Measurements from ENCODE around the gene TRIM68.

The TRIM68 gene

GRCh38 chr11:4626207-4627099 lies 18.4 kb upstream of the TRIM68 start:
- Mint-ChIP-seq H3K4me1 (ENCODE audit: low read depth) (no peaks in the 10 kb centered on the region), H3K27ac (no peak overlapping the region), H3K27me3 (ENCODE audit: low read depth) (peaks cover 25% of the 10 kb centered on the region), H3K36me3 (ENCODE audit: low read depth) (no peaks in the 10 kb centered on the region), H3K4me3 (no peak overlapping the region), H3K9me3 (peaks cover 6% of the 10 kb centered on the region)
- DNase-seq (ENCODE audit: low spot score): peak; percentile 44

- H3K4me1 Mint-ChIP-seq (ENCODE audit: low read depth): no peaks in the 10 kb centered on the region
- no peaks in the 10 kb centered on the region for H3K36me3 Mint-ChIP-seq (ENCODE audit: low read depth)
- H3K4me3 Mint-ChIP-seq: no peak overlapping the region
- peaks cover 8% of the 10 kb centered on the region for H3K27me3 Mint-ChIP-seq (ENCODE audit: low read depth)
- no peaks in the 10 kb centered on the region for H3K9me3 Mint-ChIP-seq
- DNase-seq (ENCODE audit: low spot score): no peak
- H3K27ac Mint-ChIP-seq: no peak overlapping the region
Measured at GRCh38 chr11:4619514-4619913, 11.5 kb upstream of the TRIM68 start.

GRCh38 chr11:4615856-4616444 lies 7.9 kb upstream of the TRIM68 start:
- H3K9me3 Mint-ChIP-seq: no peaks in the 10 kb centered on the region

GRCh38 chr11:4611986-4612385 lies 4.0 kb upstream of the TRIM68 start:
- no peak for DNase-seq (ENCODE audit: low spot score)
- peaks cover 5% of the 10 kb centered on the region for H3K27me3 Mint-ChIP-seq (ENCODE audit: low read depth)
- H3K27ac Mint-ChIP-seq: no peak overlapping the region
- H3K4me3 Mint-ChIP-seq: no peak overlapping the region
- peaks cover 23% of the 10 kb centered on the region for H3K4me1 Mint-ChIP-seq (ENCODE audit: low read depth)
- H3K36me3 Mint-ChIP-seq (ENCODE audit: low read depth): no peaks in the 10 kb centered on the region
- H3K9me3 Mint-ChIP-seq: no peaks in the 10 kb centered on the region

More at GRCh38 chr11:4615856-4616444, 7.9 kb upstream of the TRIM68 start:
- Mint-ChIP-seq H3K27me3 (ENCODE audit: low read depth) (peaks cover 8% of the 10 kb centered on the region), H3K36me3 (ENCODE audit: low read depth) (no peaks in the 10 kb centered on the region), H3K4me1 (ENCODE audit: low read depth) (no peaks in the 10 kb centered on the region), H3K27ac (no peak overlapping the region), H3K4me3 (no peak overlapping the region)
- no peak for DNase-seq (ENCODE audit: low spot score)

GRCh38 chr11:4610258-4610935 lies 2.4 kb upstream of the TRIM68 start:
- Mint-ChIP-seq H3K9me3 (no peaks in the 10 kb centered on the region), H3K4me1 (ENCODE audit: low read depth) (peaks cover 31% of the 10 kb centered on the region), H3K4me3 (peak overlapping the region; percentile 58), H3K36me3 (ENCODE audit: low read depth) (no peaks in the 10 kb centered on the region), H3K27ac (peak overlapping the region; percentile 62), H3K27me3 (ENCODE audit: low read depth) (peaks cover 3% of the 10 kb centered on the region)
- no peak for DNase-seq (ENCODE audit: low spot score)

GRCh38 chr11:4607096-4607495 lies 935 bp downstream of the TRIM68 start:
- no peak for DNase-seq (ENCODE audit: low spot score)
- Mint-ChIP-seq H3K36me3 (ENCODE audit: low read depth) (peaks cover 10% of the 10 kb centered on the region), H3K27me3 (ENCODE audit: low read depth) (no peaks in the 10 kb centered on the region), H3K27ac (peak overlapping the region; percentile 81), H3K4me1 (ENCODE audit: low read depth) (peaks cover 31% of the 10 kb centered on the region), H3K9me3 (no peaks in the 10 kb centered on the region), H3K4me3 (peak overlapping the region; percentile 89)

GRCh38 chr11:4606231-4607015 lies 1.6 kb downstream of the TRIM68 start:
- H3K9me3 Mint-ChIP-seq: no peaks in the 10 kb centered on the region
- peak overlapping the region; percentile 89 for H3K4me3 Mint-ChIP-seq
- peak overlapping the region; percentile 81 for H3K27ac Mint-ChIP-seq
- DNase-seq (ENCODE audit: low spot score): no peak
- H3K27me3 Mint-ChIP-seq (ENCODE audit: low read depth): no peaks in the 10 kb centered on the region
- H3K4me1 Mint-ChIP-seq (ENCODE audit: low read depth): peaks cover 31% of the 10 kb centered on the region
- H3K36me3 Mint-ChIP-seq (ENCODE audit: low read depth): peaks cover 14% of the 10 kb centered on the region

GRCh38 chr11:4605057-4605456 lies 3.0 kb downstream of the TRIM68 start:
- H3K27me3 Mint-ChIP-seq (ENCODE audit: low read depth): no peaks in the 10 kb centered on the region
- H3K4me3 Mint-ChIP-seq: no peak overlapping the region
- DNase-seq (ENCODE audit: low spot score): no peak
- H3K9me3 Mint-ChIP-seq: no peaks in the 10 kb centered on the region
- H3K27ac Mint-ChIP-seq: no peak overlapping the region
- peaks cover 22% of the 10 kb centered on the region for H3K36me3 Mint-ChIP-seq (ENCODE audit: low read depth)
- H3K4me1 Mint-ChIP-seq (ENCODE audit: low read depth): peaks cover 25% of the 10 kb centered on the region

GRCh38 chr11:4593739-4594138 lies 14.3 kb downstream of the TRIM68 start, which contains the start of gene OR52I1:
OR52I1 (plus strand) TSS chr11:4594039; CDS start chr11:4594039, 0 bp downstream.
- Mint-ChIP-seq H3K4me1 (ENCODE audit: low read depth) (no peaks in the 10 kb centered on the region), H3K27me3 (ENCODE audit: low read depth) (peaks cover 4% of the 10 kb centered on the region), H3K36me3 (ENCODE audit: low read depth) (peaks cover 6% of the 10 kb centered on the region), H3K27ac (no peak within 1 kb of the TSS), H3K9me3 (no peaks in the 10 kb centered on the region), H3K4me3 (no peak within 1 kb of the TSS)
- DNase-seq (ENCODE audit: low spot score): no peak

- Mint-ChIP-seq H3K9me3 (no peaks in the 10 kb centered on the region), H3K27me3 (ENCODE audit: low read depth) (peaks cover 15% of the 10 kb centered on the region), H3K36me3 (ENCODE audit: low read depth) (no peaks in the 10 kb centered on the region), H3K4me1 (ENCODE audit: low read depth) (no peaks in the 10 kb centered on the region), H3K27ac (no peak overlapping the region), H3K4me3 (no peak overlapping the region)
- no peak for DNase-seq (ENCODE audit: low spot score)
Measured at GRCh38 chr11:4589017-4589416, 19.0 kb downstream of the TRIM68 start.

- no peak within 1 kb of the TSS for H3K27ac Mint-ChIP-seq
- no peak within 1 kb of the TSS for H3K4me3 Mint-ChIP-seq
- no peaks in the 10 kb centered on the region for H3K36me3 Mint-ChIP-seq (ENCODE audit: low read depth)
- H3K9me3 Mint-ChIP-seq: no peaks in the 10 kb centered on the region
- DNase-seq (ENCODE audit: low spot score): no peak
- peaks cover 28% of the 10 kb centered on the region for H3K27me3 Mint-ChIP-seq (ENCODE audit: low read depth)
- H3K4me1 Mint-ChIP-seq (ENCODE audit: low read depth): no peaks in the 10 kb centered on the region
Measured at GRCh38 chr11:4581443-4581842, 26.6 kb downstream of the TRIM68 start, which contains the start of gene OR52I2. OR52I2 (plus strand) TSS chr11:4581743.

- DNase-seq (ENCODE audit: low spot score): no peak
- Mint-ChIP-seq H3K27me3 (ENCODE audit: low read depth) (peaks cover 31% of the 10 kb centered on the region), H3K9me3 (no peaks in the 10 kb centered on the region), H3K36me3 (ENCODE audit: low read depth) (no peaks in the 10 kb centered on the region), H3K4me1 (ENCODE audit: low read depth) (peaks cover 5% of the 10 kb centered on the region), H3K27ac (no peak overlapping the region), H3K4me3 (no peak overlapping the region)
Measured at GRCh38 chr11:4580124-4580523, 27.9 kb downstream of the TRIM68 start.

GRCh38 chr11:4578624-4579023 lies 29.4 kb downstream of the TRIM68 start:
- H3K27ac Mint-ChIP-seq: no peak overlapping the region
- H3K4me3 Mint-ChIP-seq: no peak overlapping the region
- H3K4me1 Mint-ChIP-seq (ENCODE audit: low read depth): peaks cover 5% of the 10 kb centered on the region
- DNase-seq (ENCODE audit: low spot score): no peak
- H3K36me3 Mint-ChIP-seq (ENCODE audit: low read depth): no peaks in the 10 kb centered on the region
- H3K9me3 Mint-ChIP-seq: no peaks in the 10 kb centered on the region
- peaks cover 27% of the 10 kb centered on the region for H3K27me3 Mint-ChIP-seq (ENCODE audit: low read depth)

Data from T-helper 2 cell treated with Interferon-gamma antibody and Interleukin-4, amounts not matched to agents 5 μg/mL and 100 μg/mL, for 36 hours (primary cell).